GM19035 (cell line): Measurements from ENCODE around the gene C2orf42.
A peak's percentile ranks its signal among the peaks of the same experiment; 100 is the strongest.
"Not testable (repeated sequence)": the region's sequence is repeated elsewhere in the genome, so short reads cannot be mapped to it uniquely, and the experiment has no call there.

Source experiments
- ATAC-seq: cut with Tn5 transposase; IDR thresholded peaks from one replicate; pipeline ENCODE4 v1.9.1; 2021; ENCODE audit not compliant: unreplicated experiment

C2orf42 gene

GRCh38 chr2:70133127-70133452 is 57.7 kb downstream of the C2orf42 start:
- ATAC-seq: no peak

GRCh38 chr2:70132244-70133126 is 58.3 kb downstream of the C2orf42 start:
- peak; percentile 47 for ATAC-seq

- ATAC-seq: not testable (repeated sequence)
Observed at GRCh38 chr2:70131344-70132143, 59.3 kb downstream of the C2orf42 start.

- no peak for ATAC-seq
Observed at GRCh38 chr2:70128005-70128404, 62.8 kb downstream of the C2orf42 start.

GRCh38 chr2:70126413-70126812 is 64.4 kb downstream of the C2orf42 start:
- ATAC-seq: no peak

GRCh38 chr2:70125498-70125898 is 65.3 kb downstream of the C2orf42 start:
- no peak for ATAC-seq

GRCh38 chr2:70124983-70125480 is 65.8 kb downstream of the C2orf42 start:
- peak; percentile 40 for ATAC-seq

GRCh38 chr2:70123829-70124116 is 67.0 kb downstream of the C2orf42 start:
- no peak for ATAC-seq

GRCh38 chr2:70123051-70123828 is 67.6 kb downstream of the C2orf42 start:
- ATAC-seq: no peak

GRCh38 chr2:70122470-70122869 is 68.3 kb downstream of the C2orf42 start:
- no peak for ATAC-seq

- ATAC-seq: no peak
Observed at GRCh38 chr2:70121627-70122372, 69.0 kb downstream of the C2orf42 start.

GRCh38 chr2:70118798-70119454 is 71.9 kb downstream of the C2orf42 start:
- ATAC-seq: no peak

GRCh38 chr2:70116936-70117552 is 73.8 kb downstream of the C2orf42 start:
- ATAC-seq: no peak

- ATAC-seq: peak; percentile 58
Observed at GRCh38 chr2:70115646-70116442, 75.0 kb downstream of the C2orf42 start.

GRCh38 chr2:70113359-70114070 is 77.3 kb downstream of the C2orf42 start:
- ATAC-seq: no peak

- no peak for ATAC-seq
Observed at GRCh38 chr2:70111752-70112591, 78.8 kb downstream of the C2orf42 start.

GRCh38 chr2:70110397-70110796 is 80.4 kb downstream of the C2orf42 start:
- ATAC-seq: not testable (repeated sequence)
